K562 (cell line): ENCODE data around the gene KPTN. TPM values are rescaled to one million over a fixed set of nuclear protein-coding genes. Genes with fewer than 3 reads are reported as not detected.
A peak's percentile ranks its signal among the peaks of the same experiment; 100 is the strongest.

Experiments
- CHD7 ChIP-seq: fragments of 200-600 bp; sonication (generic); IDR thresholded peaks from one replicate; pipeline ENCODE4 v1.6.1; 2012; ENCODE audit warnings: mild to moderate bottlenecking, low read depth, low read length, inconsistent platforms
- CTBP1 ChIP-seq: fragments of 450-650 bp; IDR thresholded peaks from 2 replicates; pipeline ENCODE4 v1.6.1; 2016; ENCODE audit warnings: borderline replicate concordance
- JUNB ChIP-seq: fragments of 450-650 bp; formaldehyde crosslinking; conservative IDR thresholded peaks from 2 replicates; pipeline ENCODE4 v1.4.0; 2020; ENCODE audit warnings: mild to moderate bottlenecking
- NFE2L1 ChIP-seq: fragments of 450-650 bp; IDR thresholded peaks from 2 replicates; pipeline ENCODE4 v1.6.1; 2016; ENCODE audit warnings: missing genetic modification characterization, low read depth, mild to moderate bottlenecking, missing compliant biosample characterization, moderate library complexity, borderline replicate concordance
- PHF20 ChIP-seq: fragments of 450-650 bp; IDR thresholded peaks from 2 replicates; pipeline ENCODE4 v1.6.1; 2018; ENCODE audit not compliant: partially characterized antibody
- TCF3 ChIP-seq: sonication (generic); formaldehyde crosslinking; IDR thresholded peaks from 2 replicates; pipeline ENCODE4 v1.4.0; 2020; ENCODE audit warnings: mild to moderate bottlenecking, missing genetic modification reagents
- ZBTB9 ChIP-seq: fragments of 450-650 bp; formaldehyde crosslinking; IDR thresholded peaks from 2 replicates; pipeline ENCODE4 v1.4.0; 2020; ENCODE audit warnings: mild to moderate bottlenecking, moderate library complexity
- ZHX1 ChIP-seq: fragments of 150-350 bp; conservative IDR thresholded peaks from 2 replicates; pipeline ENCODE4 v1.6.1; 2014; ENCODE audit warnings: low read length
- ZNF384 ChIP-seq: IDR thresholded peaks from 2 replicates; pipeline ENCODE4 v1.6.1; 2012; ENCODE audit warnings: low read depth, low read length, improper control_type of control experiment
- ZNF583 ChIP-seq: fragments of 250-450 bp; sonication (Bioruptor Pico); IDR thresholded peaks from 2 replicates; pipeline ENCODE4 v1.4.0; 2020
- polyA plus RNA-seq, 8 experiments: library from polyadenylated mRNA; depleted of rRNA in 4 of 8; stranded (reverse) in 5 of 8; unstranded in 3 of 8; fragments of >200 nt; fragmentation: Nextera tagmentation in 2 of 8; fragmentation: Illumina TruSeq in 1 of 8; extraction: Ambion mirVana in 2 of 8; extraction: Trizol in 1 of 8; gene quantifications; 2 replicates each; pipeline versions ENCODE4 v1.2.1 to v1.2.3, GENCODE V29; 2011 to 2014; ENCODE audit warnings: inconsistent platforms in 1 of 8, missing spikeins in 1 of 8
- total RNA-seq, 7 experiments: library from RNA; depleted of rRNA in 6 of 7; stranded (reverse); fragments of >200 nt in 6 of 7; fragmentation: Illumina TruSeq in 2 of 7; extraction: Trizol in 2 of 7; gene quantifications; 2 replicates each; pipeline versions ENCODE4 v1.2.1 to v1.2.3, GENCODE V29; 2011 to 2021; ENCODE audit warnings: low replicate concordance in 1 of 7

Gene KPTN
- total and polyA plus RNA-seq, 9 of the 15 experiments (the other 6 are each of a cell fraction or from before 2014, with no cell fraction given): 0.56 to 18.2 (median 8.5) TPM

- no peak for TF ChIP-seq ZBTB9
- TF ChIP-seq CTBP1: no peak
- no peak; the same call in 1 of the 2 replicates for TF ChIP-seq ZNF583 (CRISPR knock-in tag)
- 0 out of 2 replicates have a peak, but pooled peaks have one; percentile 11 for TF ChIP-seq TCF3 (CRISPR knock-in tag)
- TF ChIP-seq NFE2L1 (tag): no peak
- no peak for TF ChIP-seq ZHX1
- no peak for TF ChIP-seq ZNF384
- TF ChIP-seq PHF20: peak; percentile 33
- TF ChIP-seq JUNB (CRISPR knock-in tag): no peak
- TF ChIP-seq CHD7: no peak
These were observed 12.1 kb downstream of the KPTN start, which contains the start of gene SLC8A2 (continued) for GRCh38 chr19:47471733-47472457.
